Measurements from ENCODE around the gene ST7. TPM values are rescaled to one million over a fixed set of nuclear protein-coding genes. Genes with fewer than 3 reads are reported as not detected.

The ST7 gene
- total and polyA plus RNA-seq, 2 of the 8 experiments (the other 6 are each of a cell fraction or from before 2014, with no cell fraction given): 16.3 to 18.0 TPM

DNA sequence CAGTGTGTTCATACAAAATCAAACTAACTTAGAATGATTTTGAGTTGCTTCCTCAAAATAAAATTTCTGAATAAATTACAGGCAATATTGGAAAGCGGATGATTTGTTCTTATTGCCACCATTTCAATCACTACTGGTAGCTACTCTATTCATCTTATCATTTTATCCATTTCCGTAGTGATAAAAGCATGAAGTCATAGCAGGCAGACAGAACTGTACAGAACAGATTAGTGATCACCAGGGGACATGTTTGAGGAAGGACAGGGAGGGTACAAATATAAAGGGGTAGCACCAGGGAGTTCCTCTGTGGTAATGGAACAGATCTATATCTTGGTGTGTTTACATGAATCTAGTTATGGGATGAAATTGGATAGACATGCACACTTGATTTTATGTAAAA is 231.1 kb downstream of the ST7 start:
- FAIRE-seq: no peak
- H3K79me1 ChIP-seq (ENCODE audit: low read depth, low read length): no peaks in the 10 kb centered on the region
- WGBS, 2 experiments (ENCODE audit: extremely low coverage in 1 of 2, insufficient coverage in 1 of 2, insufficient read length in 1 of 2, insufficient replicate concordance in 2 of 2, low coverage in 1 of 2, low lambda C conversion rate in 2 of 2, missing lambda C conversion rate in 1 of 2): 91% methylated on average over 2 of the region's 2 CpGs; no CpG with 5 or more reads in 1 of the 2 experiments
- no peak overlapping the region for H2BK5ac ChIP-seq (ENCODE audit: low read depth, low read length)
- H2BK120ac ChIP-seq (replicated peaks; ENCODE audit: low read depth, low read length): no peak overlapping the region
- no peaks in the 10 kb centered on the region for H3K9me3 ChIP-seq (ENCODE audit: insufficient read depth in 2 of 2, low read depth in 1 of 2, low read length in 1 of 2)
- no peaks in the 10 kb centered on the region for H4K20me1 ChIP-seq (replicated peaks in 1 of 2; ENCODE audit: control insufficient read depth in 1 of 2, insufficient read depth in 2 of 2, low read length in 2 of 2)
- no peaks in the 10 kb centered on the region for H3K27me3 ChIP-seq (replicated peaks in 1 of 4; ENCODE audit: control insufficient read depth in 3 of 4, extremely low read depth in 1 of 4, insufficient read depth in 3 of 4, low read length in 3 of 4)
- H3K4me3 ChIP-seq (ENCODE audit: extremely low read depth in 1 of 4, insufficient read depth in 2 of 4, low read depth in 3 of 4, low read length in 4 of 4): no peak overlapping the region
- ChIA-PET CTCF (ENCODE audit: partially characterized antibody) (no interaction called here), POLR2A (ENCODE audit: partially characterized antibody) (no interaction called here)
- H3K4me2 ChIP-seq (ENCODE audit: insufficient read depth in 1 of 2, low read depth in 2 of 2, low read length in 2 of 2): no peak overlapping the region
- H2BK12ac ChIP-seq (ENCODE audit: low read depth, low read length): no peak overlapping the region
- no peaks in the 10 kb centered on the region for H3K79me2 ChIP-seq (ENCODE audit: control insufficient read depth in 1 of 2, insufficient read depth in 2 of 2, low read length in 2 of 2)
- no peak overlapping the region for H4K5ac ChIP-seq (ENCODE audit: insufficient read length, low read depth, low read length)
- no peak overlapping the region for H3K9ac ChIP-seq (replicated peaks in 1 of 4; ENCODE audit: extremely low read depth in 1 of 4, low read depth in 3 of 4, low read length in 3 of 4)
- H4K91ac ChIP-seq (replicated peaks; ENCODE audit: insufficient read length, low read length): no peak overlapping the region
- no peak overlapping the region for H3K23ac ChIP-seq (ENCODE audit: insufficient read length)
- TF ChIP-seq TEAD4 (IDR thresholded peaks at IDR 0.05; ENCODE audit: low read depth, low read length) (no peak), CREB1 (IDR thresholded peaks at IDR 0.05) (no peak), YY1 (IDR thresholded peaks at IDR 0.05; ENCODE audit: low read depth, low read length) (no peak), JUN (IDR thresholded peaks at IDR 0.05; ENCODE audit: low read depth, low read length) (no peak), SAP30 (IDR thresholded peaks at IDR 0.05; ENCODE audit: insufficient read depth, insufficient replicate concordance, low read length) (no peak), BCL11A (IDR thresholded peaks at IDR 0.05; ENCODE audit: low read depth in 2 of 2, low read length in 2 of 2) (no peak), RXRA (IDR thresholded peaks at IDR 0.05; ENCODE audit: insufficient read depth, low read depth, low read length) (no peak), CBX8 (IDR thresholded peaks at IDR 0.05; ENCODE audit: borderline replicate concordance, low read depth, low read length) (no peak), EP300 (IDR thresholded peaks at IDR 0.05; ENCODE audit: borderline replicate concordance in 1 of 2, low read depth in 2 of 2, low read length in 2 of 2) (no peak), SP2 (IDR thresholded peaks at IDR 0.05; ENCODE audit: low read length) (no peak), SUZ12 (IDR thresholded peaks at IDR 0.05; ENCODE audit: low read length) (no peak)
- TF ChIP-seq, protein P1, sequence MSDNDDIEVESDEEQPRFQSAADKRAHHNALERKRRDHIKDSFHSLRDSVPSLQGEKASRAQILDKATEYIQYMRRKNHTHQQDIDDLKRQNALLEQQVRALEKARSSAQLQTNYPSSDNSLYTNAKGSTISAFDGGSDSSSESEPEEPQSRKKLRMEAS (IDR thresholded peaks at IDR 0.05): no peak
- no peak overlapping the region for H3K56ac ChIP-seq (replicated peaks; ENCODE audit: insufficient read length, low read depth, low read length)
- no peak overlapping the region for H2BK15ac ChIP-seq (ENCODE audit: low read length)
- H2AFZ ChIP-seq (ENCODE audit: low read length): no peak overlapping the region
- no peak for DNase-seq (ENCODE audit: low read depth in 1 of 2, low spot score in 2 of 2)
- H3K36me3 ChIP-seq (ENCODE audit: control insufficient read depth in 2 of 4, insufficient read depth in 4 of 4, low read length in 3 of 4): no peaks in the 10 kb centered on the region
- no peak overlapping the region for H3K14ac ChIP-seq (ENCODE audit: insufficient read length)
- no peak overlapping the region for H3K18ac ChIP-seq (ENCODE audit: extremely low read depth, low read length)
- no peak overlapping the region for H2BK20ac ChIP-seq (ENCODE audit: low read length)
- H3K4ac ChIP-seq (replicated peaks; ENCODE audit: insufficient read length, low read depth, low read length): no peak overlapping the region
- no peak overlapping the region for H2AK5ac ChIP-seq (ENCODE audit: low read depth, low read length)
- no peaks in the 10 kb centered on the region for H3K23me2 ChIP-seq (ENCODE audit: low read depth, low read length)
- no peak overlapping the region for H3K27ac ChIP-seq (ENCODE audit: low read depth, low read length)
- H3K4me1 ChIP-seq (replicated peaks in 1 of 4; ENCODE audit: control insufficient read depth in 3 of 4, insufficient read depth in 4 of 4, low read length in 3 of 4): no peaks in the 10 kb centered on the region
- H4K8ac ChIP-seq (ENCODE audit: extremely low read depth, insufficient read depth, low read length): no peak overlapping the region

Measured in H1 (cell line).